WTC11 (cell line): Measurements from ENCODE around the gene RTL1. TPM values are rescaled to one million over a fixed set of nuclear protein-coding genes. Genes with fewer than 3 reads are reported as not detected.

Experiments used
- ATAC-seq: fragments of 200-7000 bp; cut with Tn5 transposase; 2 replicates; pipeline ENCODE4 v1.10.0; 2021; ENCODE audit warnings: mild to moderate bottlenecking, moderate library complexity
- CTCF ChIA-PET: fragments of 300-600 bp; sonication (Branson Sonifier 250); formaldehyde crosslinking; loops from one replicate; lab custom pipeline; 2021; ENCODE audit warnings: antibody characterized with exemption; lab: Charles Lee
- POLR2A ChIA-PET: fragments of 350-600 bp; sonication (Branson Sonifier 250); formaldehyde crosslinking; loops from one replicate; lab custom pipeline; 2021; ENCODE audit warnings: antibody characterized with exemption; lab: Charles Lee
- DNase-seq: peaks from one replicate; pipeline ENCODE4 v3.0.0; 2021; ENCODE audit warnings: low spot score
- H3K27ac Mint-ChIP-seq: 2 replicates; pipeline ENCODE4 v1.8.0; 2021; ENCODE audit warnings: mixed read lengths
- H3K27me3 Mint-ChIP-seq: 2 replicates; pipeline ENCODE4 v1.8.0; 2021; ENCODE audit warnings: low read depth, mild to moderate bottlenecking, moderate library complexity, mixed read lengths
- H3K36me3 Mint-ChIP-seq: 2 replicates; pipeline ENCODE4 v1.8.0; 2021; ENCODE audit warnings: mixed read lengths
- H3K4me1 Mint-ChIP-seq: 2 replicates; pipeline ENCODE4 v1.8.0; 2022; ENCODE audit warnings: mixed read lengths
- H3K4me3 Mint-ChIP-seq: 2 replicates; pipeline ENCODE4 v1.8.0; 2021; ENCODE audit warnings: mild to moderate bottlenecking, moderate library complexity, mixed read lengths
- H3K9me3 Mint-ChIP-seq: 2 replicates; pipeline ENCODE4 v1.8.0; 2021; ENCODE audit warnings: mixed read lengths
- E2F1 ChIP-seq: sonication (generic); formaldehyde crosslinking; IDR thresholded peaks from 2 replicates; pipeline ENCODE4 v1.8.0; 2022; ENCODE audit warnings: mild to moderate bottlenecking, missing genetic modification reagents
- E2F5 ChIP-seq: sonication (generic); formaldehyde crosslinking; IDR thresholded peaks from 2 replicates; pipeline ENCODE4 v1.8.1; 2022; ENCODE audit warnings: mild to moderate bottlenecking, moderate library complexity, missing genetic modification reagents
- EMX1 ChIP-seq: fragments of 250-450 bp; sonication (Bioruptor Pico); IDR thresholded peaks from 2 replicates; pipeline ENCODE4 v1.8.0; 2021; ENCODE audit warnings: mild to moderate bottlenecking
- ETV6 ChIP-seq: sonication (generic); formaldehyde crosslinking; IDR thresholded peaks from 2 replicates; pipeline ENCODE4 v1.8.1; 2022; ENCODE audit warnings: mild to moderate bottlenecking, missing genetic modification reagents
- GABPB1 ChIP-seq: sonication (generic); formaldehyde crosslinking; IDR thresholded peaks from 2 replicates; pipeline ENCODE4 v1.8.1; 2023; ENCODE audit warnings: mild to moderate bottlenecking, missing genetic modification reagents
- HMGA2 ChIP-seq: fragments of 250-450 bp; sonication (Bioruptor Pico); IDR thresholded peaks from 2 replicates; pipeline ENCODE4 v1.4.0; 2021; ENCODE audit warnings: mild to moderate bottlenecking, moderate library complexity
- KAT7 ChIP-seq: sonication (generic); formaldehyde crosslinking; IDR thresholded peaks from 2 replicates; pipeline ENCODE4 v1.8.1; 2023; ENCODE audit warnings: missing genetic modification reagents, mild to moderate bottlenecking, borderline replicate concordance
- MAX ChIP-seq: sonication (generic); formaldehyde crosslinking; IDR thresholded peaks from 2 replicates; pipeline ENCODE4 v1.8.0; 2022; ENCODE audit warnings: mild to moderate bottlenecking, missing genetic modification reagents
- RORB ChIP-seq: fragments of 250-450 bp; sonication (Bioruptor Pico); IDR thresholded peaks from 2 replicates; pipeline ENCODE4 v1.9.0; 2021; ENCODE audit warnings: mild to moderate bottlenecking
- TCF7 ChIP-seq: sonication (generic); formaldehyde crosslinking; IDR thresholded peaks from 2 replicates; pipeline ENCODE4 v1.8.0; 2022; ENCODE audit warnings: mild to moderate bottlenecking, low read depth, missing genetic modification reagents, moderate library complexity
- TEAD1 ChIP-seq: sonication (generic); formaldehyde crosslinking; IDR thresholded peaks from 2 replicates; pipeline ENCODE4 v1.8.0; 2022; ENCODE audit warnings: mild to moderate bottlenecking, missing genetic modification reagents
- ZBTB43 ChIP-seq: sonication (generic); formaldehyde crosslinking; IDR thresholded peaks from 2 replicates; pipeline ENCODE4 v1.8.1; 2023; ENCODE audit warnings: mild to moderate bottlenecking, missing genetic modification reagents
- ZMAT4 ChIP-seq: fragments of 250-450 bp; sonication (Bioruptor Pico); IDR thresholded peaks from 2 replicates; pipeline ENCODE4 v1.9.0; 2021; ENCODE audit warnings: mild to moderate bottlenecking
- ZNF232 ChIP-seq: sonication (generic); formaldehyde crosslinking; IDR thresholded peaks from 2 replicates; pipeline ENCODE4 v1.8.0; 2022; ENCODE audit warnings: mild to moderate bottlenecking, missing genetic modification reagents
- ZNF396 ChIP-seq: fragments of 250-450 bp; sonication (Bioruptor Pico); IDR thresholded peaks from 2 replicates; pipeline ENCODE4 v1.8.0; 2021; ENCODE audit warnings: mild to moderate bottlenecking, moderate library complexity, borderline replicate concordance
- ZNF423 ChIP-seq: fragments of 250-450 bp; sonication (Bioruptor Pico); IDR thresholded peaks from 2 replicates; pipeline ENCODE4 v2.1.2; 2022; ENCODE audit warnings: mild to moderate bottlenecking, moderate library complexity
- ZNF425 ChIP-seq: fragments of 250-450 bp; sonication (Bioruptor Pico); conservative IDR thresholded peaks from 2 replicates; pipeline ENCODE4 v1.9.0; 2021; ENCODE audit warnings: mild to moderate bottlenecking
- ZNF532 ChIP-seq: fragments of 250-450 bp; sonication (Bioruptor Pico); IDR thresholded peaks from 2 replicates; pipeline ENCODE4 v1.9.0; 2021; ENCODE audit warnings: mild to moderate bottlenecking, borderline replicate concordance
- total RNA-seq: library from RNA; stranded (reverse); gene quantifications from 3 replicates; pipeline ENCODE4 v1.2.3, GENCODE V29; 2021

Gene RTL1
- total RNA-seq, 1 experiment from 2014 or later = 0.07 TPM

- no peak for TF ChIP-seq TCF7 (CRISPR knock-in tag)
- no peak for TF ChIP-seq TEAD1 (CRISPR knock-in tag)
- no peak for TF ChIP-seq E2F5 (CRISPR knock-in tag)
- no peak for TF ChIP-seq ZNF423 (CRISPR knock-in tag)
- no peak for TF ChIP-seq E2F1 (CRISPR knock-in tag)
- TF ChIP-seq MAX (CRISPR knock-in tag) = no peak
- TF ChIP-seq RORB (CRISPR knock-in tag) = no peak
- no peak for TF ChIP-seq ETV6 (CRISPR knock-in tag)
- no peak for TF ChIP-seq ZNF532
- no peak for TF ChIP-seq ZNF232 (CRISPR knock-in tag)
- TF ChIP-seq EMX1 (CRISPR knock-in tag) = no peak
- TF ChIP-seq ZNF396 (CRISPR knock-in tag) = no peak
- TF ChIP-seq ZNF425 = no peak
- TF ChIP-seq GABPB1 = no peak
- TF ChIP-seq ZBTB43 (CRISPR knock-in tag) = no peak
- TF ChIP-seq ZMAT4 (CRISPR knock-in tag) = no peak
- no peak for TF ChIP-seq HMGA2 (CRISPR knock-in tag)
- TF ChIP-seq KAT7 (CRISPR knock-in tag) = no peak
- peaks cover 64% of the 10 kb centered on the region for H3K27me3 Mint-ChIP-seq
- DNase-seq = no peak
Observed at GRCh38 chr14:100903134-100903468, 421 bp downstream of the RTL1 start.

More at GRCh38 chr14:100903134-100903468, 421 bp downstream of the RTL1 start:
- Mint-ChIP-seq H3K9me3 (0 out of 2 replicates have a peak, but pooled peaks cover 7% of the 10 kb centered on the region), H3K4me3 (peak overlapping the region; percentile 10; the same call in 1 of the 2 replicates), H3K4me1 (peaks cover 52% of the 10 kb centered on the region), H3K27ac (no peak overlapping the region), H3K36me3 (peaks cover 30% of the 10 kb centered on the region)
- ChIA-PET POLR2A (no interaction called here), CTCF (interaction anchor here (0.8 to 1.7 kb wide), 5 partner anchors 18 to 333 kb away, joined by 3 to 5 read pairs (median 4); no protein-coding TSS in a partner anchor)
- no peak for ATAC-seq
